A673 (cell line): ENCODE measurements around the gene RNF25. TPM values are rescaled to one million over a fixed set of nuclear protein-coding genes. Genes with fewer than 3 reads are reported as not detected.

Source experiments
- BruUV-seq: library from RNA; stranded (reverse); fragments of 400-500 nt; replicated peaks from 2 replicates; lab custom pipeline; 2021; lab: Mats Ljungman, UMichigan
- CTCF ChIA-PET: fragments of 300-600 bp; sonication (Branson Sonifier 250); formaldehyde crosslinking; loops from one replicate; lab custom pipeline; 2022; ENCODE audit warnings: antibody characterized with exemption; lab: Charles Lee
- POLR2A ChIA-PET: fragments of 300-600 bp; sonication (Branson Sonifier 250); formaldehyde crosslinking; loops from one replicate; lab custom pipeline; 2022; ENCODE audit warnings: antibody characterized with exemption; ENCODE audit not compliant: low non-redundant PET; lab: Charles Lee
- DNase-seq: peaks from one replicate; pipeline ENCODE4 v3.0.0-alpha.2; 2015; ENCODE audit warnings: low spot score
- H3K27ac ChIP-seq: fragments of 200-600 bp; sonication (generic); 2 replicates; pipeline ENCODE4 v1.5.1; 2016; ENCODE audit warnings: mixed run types, low read depth, mild to moderate bottlenecking, mixed read lengths, antibody characterized with exemption, low read length; ENCODE audit not compliant: poor library complexity, severe bottlenecking
- H3K27me3 ChIP-seq: fragments of 200-600 bp; sonication (generic); replicated peaks from 2 replicates; pipeline ENCODE4 v1.6.1; 2017; ENCODE audit warnings: mixed run types, low read depth, mild to moderate bottlenecking, mixed read lengths, antibody characterized with exemption, low read length; ENCODE audit not compliant: insufficient read depth, poor library complexity
- H3K36me3 ChIP-seq: fragments of 200-600 bp; sonication (generic); 2 replicates; pipeline ENCODE4 v1.6.1; 2016; ENCODE audit warnings: mixed run types, mild to moderate bottlenecking, mixed read lengths, antibody characterized with exemption, low read length; ENCODE audit not compliant: insufficient read depth, poor library complexity, severe bottlenecking
- H3K4me1 ChIP-seq: fragments of 200-600 bp; sonication (generic); 2 replicates; pipeline ENCODE4 v1.6.1; 2017; ENCODE audit warnings: mixed run types, mild to moderate bottlenecking, mixed read lengths, antibody characterized with exemption, low read length; ENCODE audit not compliant: insufficient read depth, poor library complexity, severe bottlenecking
- H3K4me3 ChIP-seq: fragments of 200-600 bp; sonication (generic); 2 replicates; pipeline ENCODE4 v1.5.1; 2016; ENCODE audit warnings: low read depth, mixed run types, mild to moderate bottlenecking, mixed read lengths, low read length; ENCODE audit not compliant: poor library complexity, severe bottlenecking
- H3K9me3 ChIP-seq: fragments of 200-600 bp; sonication (generic); 2 replicates; pipeline ENCODE4 v1.6.1; 2016; ENCODE audit warnings: mixed run types, low read depth, mild to moderate bottlenecking, mixed read lengths, antibody characterized with exemption, low read length; ENCODE audit not compliant: poor library complexity, severe bottlenecking
- EZH2 ChIP-seq: fragments of 200-600 bp; sonication (generic); IDR thresholded peaks from 2 replicates; pipeline ENCODE4 v1.6.1; 2017; ENCODE audit warnings: borderline replicate concordance, low read depth, mild to moderate bottlenecking, mixed read lengths, antibody characterized with exemption, low read length; ENCODE audit not compliant: poor library complexity, severe bottlenecking
- intact Hi-C: fragments of 100-400 bp; cut with micrococcal nuclease; formaldehyde crosslinking; loops from one replicate; pipeline ENCODE4 v1.10.0; 2022; ENCODE audit not compliant: unreplicated experiment
- total RNA-seq: library from RNA; stranded (reverse); gene quantifications from 2 replicates; pipeline ENCODE4 v1.2.3, GENCODE V29; 2021
- TF ChIP-seq, protein P1 (sequence below): fragments of 300-800, 200-600 bp; sonication (generic); conservative IDR thresholded peaks from 2 replicates; pipeline ENCODE4 v1.5.1; 2017; ENCODE audit warnings: low read depth, mild to moderate bottlenecking, antibody characterized with exemption, low read length, moderate library complexity, mixed read lengths

RNF25 gene
- total RNA-seq, 1 experiment from 2014 or later = 39.4 TPM

DNA sequence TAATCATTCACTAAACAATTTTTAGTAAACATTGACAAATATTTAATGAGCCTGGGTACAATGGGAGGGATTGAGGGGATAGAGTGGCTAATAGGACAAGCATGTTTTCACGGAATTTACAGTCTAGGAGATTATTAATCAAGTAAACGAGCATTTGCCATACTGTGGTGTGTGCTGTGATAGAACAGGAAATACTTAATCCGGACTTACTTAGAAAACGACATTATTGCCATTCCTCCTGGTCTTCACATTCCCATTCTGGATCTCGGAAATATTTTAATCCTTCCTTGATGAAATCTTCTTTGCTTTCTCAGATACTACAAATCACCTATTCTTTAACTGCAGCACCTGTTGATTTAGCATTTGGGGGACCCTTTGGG is 39.7 kb upstream of the RNF25 start:
- BruUV-seq = TSS peak; percentile 63

DNA sequence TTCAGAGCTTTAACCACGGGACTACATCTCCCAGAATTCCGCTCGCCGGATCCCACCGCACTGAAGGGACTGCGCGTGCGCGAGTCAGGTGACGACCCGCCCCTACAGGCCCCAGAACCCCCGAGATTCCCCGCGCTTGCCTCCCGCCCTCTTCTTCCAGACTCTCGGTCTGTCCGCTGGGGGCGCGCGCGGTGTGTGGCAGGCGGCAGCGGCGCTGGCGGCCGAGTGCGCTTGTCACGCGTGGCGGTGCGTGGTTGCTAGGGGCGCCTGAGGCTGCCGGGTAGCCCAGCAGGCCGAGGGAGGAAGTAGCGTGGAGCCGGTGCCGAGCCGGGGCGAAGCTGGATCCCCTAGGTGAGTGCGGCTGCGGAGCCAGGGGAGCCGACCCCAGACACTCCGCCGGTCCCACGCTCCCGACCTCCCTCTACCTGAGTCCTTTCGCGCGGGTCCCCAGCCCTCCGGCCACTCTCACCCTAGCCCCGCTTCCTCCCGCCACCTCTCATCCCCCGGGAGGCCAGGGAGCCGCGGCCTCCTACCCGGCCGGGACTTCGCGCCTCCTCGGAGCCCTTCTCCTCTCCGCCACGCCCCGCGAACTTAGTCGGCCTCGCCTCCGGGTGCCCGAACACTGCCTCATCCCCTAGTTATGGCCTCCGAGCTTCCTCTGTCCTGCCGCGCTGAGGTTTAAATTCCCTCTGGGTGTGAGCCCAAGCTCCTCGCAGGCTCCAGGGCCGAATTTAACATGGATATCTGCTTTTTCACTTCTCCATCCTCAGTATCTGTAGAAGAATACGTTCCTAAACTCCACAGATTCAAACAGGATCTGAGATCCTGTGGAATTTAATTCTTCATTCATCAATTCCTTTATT is 39.1 kb upstream of the RNF25 start, which contains the start of gene TTLL4:
Gene TTLL4, plus strand, starts transcription at position 149 of the 863 bp plus-strand sequence. CDS start 26,842 bp downstream, outside the sequence.
- no TSS peak for BruUV-seq
- CTCF ChIA-PET = interaction anchor here (0.6 to 1.6 kb wide), 5 partner anchors 9 to 426 kb away, joined by 3 to 9 read pairs (median 4); no protein-coding TSS in a partner anchor
- H3K27ac ChIP-seq = peak within 1 kb of the TSS; percentile 90

More for the DNA sequence above, 39.7 kb upstream of the RNF25 start:
- ChIA-PET CTCF (interaction anchor here (0.9 to 1.6 kb wide), 2 partner anchors 136 to 167 kb away, joined by 4 to 9 read pairs; no protein-coding TSS in a partner anchor), POLR2A (no interaction called here)
- TF ChIP-seq, protein P1, sequence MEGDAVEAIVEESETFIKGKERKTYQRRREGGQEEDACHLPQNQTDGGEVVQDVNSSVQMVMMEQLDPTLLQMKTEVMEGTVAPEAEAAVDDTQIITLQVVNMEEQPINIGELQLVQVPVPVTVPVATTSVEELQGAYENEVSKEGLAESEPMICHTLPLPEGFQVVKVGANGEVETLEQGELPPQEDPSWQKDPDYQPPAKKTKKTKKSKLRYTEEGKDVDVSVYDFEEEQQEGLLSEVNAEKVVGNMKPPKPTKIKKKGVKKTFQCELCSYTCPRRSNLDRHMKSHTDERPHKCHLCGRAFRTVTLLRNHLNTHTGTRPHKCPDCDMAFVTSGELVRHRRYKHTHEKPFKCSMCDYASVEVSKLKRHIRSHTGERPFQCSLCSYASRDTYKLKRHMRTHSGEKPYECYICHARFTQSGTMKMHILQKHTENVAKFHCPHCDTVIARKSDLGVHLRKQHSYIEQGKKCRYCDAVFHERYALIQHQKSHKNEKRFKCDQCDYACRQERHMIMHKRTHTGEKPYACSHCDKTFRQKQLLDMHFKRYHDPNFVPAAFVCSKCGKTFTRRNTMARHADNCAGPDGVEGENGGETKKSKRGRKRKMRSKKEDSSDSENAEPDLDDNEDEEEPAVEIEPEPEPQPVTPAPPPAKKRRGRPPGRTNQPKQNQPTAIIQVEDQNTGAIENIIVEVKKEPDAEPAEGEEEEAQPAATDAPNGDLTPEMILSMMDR = no peak
- no peak for TF ChIP-seq EZH2
- Histone ChIP-seq H3K27ac (peak overlapping the region; percentile 90), H3K9me3 (no peaks in the 10 kb centered on the region), H3K36me3 (peaks cover 13% of the 10 kb centered on the region), H3K4me3 (peak overlapping the region; percentile 74), H3K27me3 (no peaks in the 10 kb centered on the region), H3K4me1 (peaks cover 14% of the 10 kb centered on the region)
- peak; percentile 54 for DNase-seq
- intact Hi-C loops = loop anchor here (1.0 kb wide), 1 partner anchor 136 kb away; no protein-coding TSS in a partner anchor

DNA sequence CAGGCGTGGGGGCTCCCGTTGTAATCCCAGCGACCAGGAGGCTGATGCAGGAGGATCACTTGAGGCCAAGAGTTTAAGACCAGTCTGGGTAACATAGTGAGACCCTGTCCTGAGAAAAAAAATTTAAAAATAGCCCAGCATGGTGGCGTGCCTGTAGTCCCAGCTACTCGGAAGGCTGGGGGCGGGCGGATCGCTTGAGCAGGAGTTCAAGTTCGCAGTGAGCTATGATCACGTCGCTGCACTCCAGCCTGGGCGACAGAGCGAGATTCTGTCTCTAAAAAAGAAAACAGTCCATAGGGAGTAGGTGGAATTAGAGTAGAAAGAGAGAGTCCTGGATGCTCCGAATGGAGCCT is 38.5 kb upstream of the RNF25 start:
- POLR2A ChIA-PET = interaction anchor here (0.7 to 1.3 kb wide), 2 partner anchors 38 to 51 kb away, joined by 3 to 4 read pairs; partner anchors contain the start of genes BCS1L and ZNF142
- H3K36me3 ChIP-seq = peaks cover 5% of the 10 kb centered on the region
- H3K27ac ChIP-seq = no peak overlapping the region
- no TSS peak for BruUV-seq
- H3K27me3 ChIP-seq = no peaks in the 10 kb centered on the region
- H3K4me1 ChIP-seq = peaks cover 14% of the 10 kb centered on the region
- intact Hi-C loops = no loop called here
- H3K4me3 ChIP-seq = peak overlapping the region; percentile 74
- TF ChIP-seq, protein P1 = no peak
- TF ChIP-seq EZH2 = no peak
- CTCF ChIA-PET = interaction anchor here (0.6 to 1.6 kb wide), 4 partner anchors 8 to 426 kb away, joined by 3 to 9 read pairs (median 4); no protein-coding TSS in a partner anchor
- no peaks in the 10 kb centered on the region for H3K9me3 ChIP-seq
- DNase-seq = no peak

More for the DNA sequence above, 39.1 kb upstream of the RNF25 start, which contains the start of gene TTLL4:
- peak; percentile 98 for DNase-seq
- Histone ChIP-seq H3K4me3 (peak within 1 kb of the TSS; percentile 74), H3K27me3 (no peaks in the 10 kb centered on the region), H3K4me1 (peaks cover 14% of the 10 kb centered on the region), H3K9me3 (no peaks in the 10 kb centered on the region), H3K36me3 (peaks cover 9% of the 10 kb centered on the region)
- POLR2A ChIA-PET = interaction anchor here (0.7 to 1.3 kb wide), 2 partner anchors 38 to 51 kb away, joined by 3 to 4 read pairs; partner anchors contain the start of genes BCS1L and ZNF142
- TF ChIP-seq, protein P1 = peak; percentile 98
- no peak for TF ChIP-seq EZH2
- intact Hi-C loops = loop anchor here (1.0 kb wide), 1 partner anchor 136 kb away; no protein-coding TSS in a partner anchor
